Measurements from ENCODE around the gene CYB5R4.

The CYB5R4 gene

GRCh38 chr6:83862776-83863471 lies 3.4 kb downstream of the CYB5R4 start:
- TF ChIP-seq, protein P1, sequence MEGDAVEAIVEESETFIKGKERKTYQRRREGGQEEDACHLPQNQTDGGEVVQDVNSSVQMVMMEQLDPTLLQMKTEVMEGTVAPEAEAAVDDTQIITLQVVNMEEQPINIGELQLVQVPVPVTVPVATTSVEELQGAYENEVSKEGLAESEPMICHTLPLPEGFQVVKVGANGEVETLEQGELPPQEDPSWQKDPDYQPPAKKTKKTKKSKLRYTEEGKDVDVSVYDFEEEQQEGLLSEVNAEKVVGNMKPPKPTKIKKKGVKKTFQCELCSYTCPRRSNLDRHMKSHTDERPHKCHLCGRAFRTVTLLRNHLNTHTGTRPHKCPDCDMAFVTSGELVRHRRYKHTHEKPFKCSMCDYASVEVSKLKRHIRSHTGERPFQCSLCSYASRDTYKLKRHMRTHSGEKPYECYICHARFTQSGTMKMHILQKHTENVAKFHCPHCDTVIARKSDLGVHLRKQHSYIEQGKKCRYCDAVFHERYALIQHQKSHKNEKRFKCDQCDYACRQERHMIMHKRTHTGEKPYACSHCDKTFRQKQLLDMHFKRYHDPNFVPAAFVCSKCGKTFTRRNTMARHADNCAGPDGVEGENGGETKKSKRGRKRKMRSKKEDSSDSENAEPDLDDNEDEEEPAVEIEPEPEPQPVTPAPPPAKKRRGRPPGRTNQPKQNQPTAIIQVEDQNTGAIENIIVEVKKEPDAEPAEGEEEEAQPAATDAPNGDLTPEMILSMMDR (conservative IDR thresholded peaks at IDR 0.05; ENCODE audit: low read depth, low read length): no peak
- H3K4me3 ChIP-seq (ENCODE audit: low read length): no peak overlapping the region
- no peak for DNase-seq (ENCODE audit: low read depth)

- H3K4me3 ChIP-seq (ENCODE audit: low read length): no peak overlapping the region
- TF ChIP-seq, protein P1 (conservative IDR thresholded peaks at IDR 0.05; ENCODE audit: low read depth, low read length): no peak
- DNase-seq (ENCODE audit: low read depth): no peak
Measured at GRCh38 chr6:83867043-83867442, 7.6 kb downstream of the CYB5R4 start.

GRCh38 chr6:83867527-83868161 lies 8.2 kb downstream of the CYB5R4 start:
- TF ChIP-seq, protein P1 (conservative IDR thresholded peaks at IDR 0.05; ENCODE audit: low read depth, low read length): no peak
- no peak overlapping the region for H3K4me3 ChIP-seq (ENCODE audit: low read length)
- DNase-seq (ENCODE audit: low read depth): peak; percentile 54

DNA sequence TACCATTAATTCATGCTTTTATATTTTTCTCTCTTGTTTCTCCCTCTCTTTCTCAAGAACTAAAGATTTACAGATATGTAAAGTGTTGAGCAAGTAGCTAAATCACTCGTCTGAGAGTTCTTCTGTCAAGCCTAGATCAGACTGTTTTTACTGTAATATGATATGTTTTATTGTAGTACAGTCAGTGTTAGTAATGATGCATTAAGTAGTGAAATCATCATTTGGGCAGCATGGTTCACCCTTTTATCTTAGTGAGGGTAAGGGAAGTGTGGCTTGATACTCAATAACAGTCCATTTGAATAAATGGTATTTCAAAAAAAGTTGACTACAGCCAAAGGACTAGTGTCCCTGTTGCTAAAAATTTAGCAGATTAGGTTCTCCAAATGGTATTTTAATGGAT lies 9.2 kb downstream of the CYB5R4 start:
- TF ChIP-seq, protein P1 (conservative IDR thresholded peaks at IDR 0.05; ENCODE audit: low read depth, low read length): no peak
- no peak for DNase-seq (ENCODE audit: low read depth)
- no peak overlapping the region for H3K4me3 ChIP-seq (ENCODE audit: low read length)

- no peak overlapping the region for H3K4me3 ChIP-seq (ENCODE audit: low read length)
- no peak for DNase-seq (ENCODE audit: low read depth)
- TF ChIP-seq, protein P1 (conservative IDR thresholded peaks at IDR 0.05; ENCODE audit: low read depth, low read length): no peak
Measured at GRCh38 chr6:83870649-83871048, 11.2 kb downstream of the CYB5R4 start.

DNA sequence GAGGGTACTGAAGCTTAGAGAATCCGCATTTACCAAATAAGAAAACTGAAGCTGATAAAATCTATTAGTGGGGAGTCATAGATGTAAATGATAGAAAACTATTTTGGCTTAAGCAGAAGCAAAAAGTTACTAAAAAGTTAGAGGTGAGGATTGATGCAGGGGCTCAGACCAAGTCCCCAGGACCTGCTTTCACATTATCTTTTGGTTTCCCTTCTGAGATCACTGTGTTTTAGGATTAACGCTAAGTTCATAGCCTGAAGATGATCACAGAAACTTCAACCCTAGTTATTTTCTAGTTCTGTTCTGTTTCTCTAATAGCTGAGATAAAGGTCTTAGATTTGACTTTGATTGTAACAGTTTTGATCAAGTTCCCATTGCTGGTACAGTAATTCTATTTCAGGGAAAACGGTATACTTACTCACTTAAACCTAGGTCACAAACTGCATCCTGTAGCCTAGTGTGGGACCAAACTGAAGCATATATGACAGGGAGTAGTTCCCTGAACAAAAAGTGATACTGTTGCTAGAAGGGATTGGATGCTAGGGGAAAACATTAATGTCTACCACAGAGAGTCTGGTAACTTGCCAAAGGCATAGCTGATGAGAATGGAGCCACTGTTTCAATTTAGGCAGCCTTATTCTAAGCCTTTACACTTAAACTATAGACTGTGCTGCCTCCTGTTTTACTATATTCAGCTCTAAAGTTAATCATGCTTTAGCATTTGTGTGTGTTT lies 13.1 kb downstream of the CYB5R4 start:
- H3K4me3 ChIP-seq (ENCODE audit: low read length): no peak overlapping the region
- no peak for DNase-seq (ENCODE audit: low read depth)
- TF ChIP-seq, protein P1 (conservative IDR thresholded peaks at IDR 0.05; ENCODE audit: low read depth, low read length): no peak
